Neural progenitor cell (in vitro differentiated cells): ENCODE results near the gene STPG4. TPM values are rescaled to one million over a fixed set of nuclear protein-coding genes. Genes with fewer than 3 reads are reported as not detected.
A peak's percentile ranks its signal among the peaks of the same experiment; 100 is the strongest.

ENCODE experiments used
- DNase-seq: peaks from one replicate; pipeline ENCODE4 v3.0.0-alpha.2; 2016; ENCODE audit warnings: low spot score
- H2AFZ ChIP-seq: fragments of 200-600 bp; sonication (generic); replicated peaks from 2 replicates; pipeline ENCODE4 v1.6.1; 2016; ENCODE audit warnings: antibody characterized with exemption
- H3F3A ChIP-seq: fragments of 200-600 bp; sonication (generic); 2 replicates; pipeline ENCODE4 v1.6.1; 2016; ENCODE audit warnings: antibody characterized with exemption, low read depth
- H3K27ac ChIP-seq: fragments of 200-600 bp; sonication (generic); 2 replicates; pipeline ENCODE4 v1.5.1; 2016; ENCODE audit warnings: mild to moderate bottlenecking
- H3K27me3 ChIP-seq: fragments of 200-600 bp; sonication (generic); 2 replicates; pipeline ENCODE4 v1.6.1; 2016; ENCODE audit warnings: mild to moderate bottlenecking, moderate library complexity
- H3K36me3 ChIP-seq: fragments of 200-600 bp; sonication (generic); 2 replicates; pipeline ENCODE4 v1.5.1; 2016
- H3K4me1 ChIP-seq: fragments of 200-600 bp; sonication (generic); 2 replicates; pipeline ENCODE4 v1.6.1; 2016; ENCODE audit warnings: mixed run types
- H3K4me2 ChIP-seq: fragments of 200-600 bp; sonication (generic); 2 replicates; pipeline ENCODE4 v1.6.1; 2016
- H3K4me3 ChIP-seq: fragments of 200-600 bp; sonication (generic); 2 replicates; pipeline ENCODE4 v1.5.1; 2016
- H3K79me2 ChIP-seq: fragments of 200-600 bp; sonication (generic); 2 replicates; pipeline ENCODE4 v1.6.1; 2016; ENCODE audit warnings: low read depth
- H3K9ac ChIP-seq: fragments of 200-600 bp; sonication (generic); 2 replicates; pipeline ENCODE4 v1.6.1; 2016
- H3K9me3 ChIP-seq: fragments of 200-600 bp; sonication (generic); 2 replicates; pipeline ENCODE4 v1.5.1; 2016; ENCODE audit warnings: low read depth
- H4K20me1 ChIP-seq: fragments of 200-600 bp; sonication (generic); 2 replicates; pipeline ENCODE4 v1.6.1; 2016; ENCODE audit warnings: low read depth
- H3K27ac Mint-ChIP-seq: 3 replicates; pipeline ENCODE4 v1.8.0; 2021; ENCODE audit warnings: mixed read lengths
- H3K27me3 Mint-ChIP-seq: 2 replicates; pipeline ENCODE4 v1.8.0; 2022; ENCODE audit warnings: low read depth, mild to moderate bottlenecking, inconsistent platforms, moderate library complexity, mixed read lengths; ENCODE audit not compliant: insufficient read depth
- H3K36me3 Mint-ChIP-seq: 3 replicates; pipeline ENCODE4 v1.8.0; 2021; ENCODE audit warnings: mixed read lengths
- H3K4me1 Mint-ChIP-seq: 3 replicates; pipeline ENCODE4 v1.8.0; 2021; ENCODE audit warnings: mixed read lengths
- H3K4me3 Mint-ChIP-seq: 3 replicates; pipeline ENCODE4 v1.8.0; 2021; ENCODE audit warnings: mild to moderate bottlenecking, moderate library complexity, mixed read lengths
- H3K9me3 Mint-ChIP-seq: 3 replicates; pipeline ENCODE4 v1.8.0; 2020; ENCODE audit warnings: mixed read lengths
- EZH2 ChIP-seq: fragments of 200-600 bp; sonication (generic); IDR thresholded peaks from 2 replicates; pipeline ENCODE4 v1.6.1; 2017; ENCODE audit warnings: antibody characterized with exemption, mild to moderate bottlenecking, moderate library complexity
- EZH2phosphoT487 ChIP-seq: fragments of 200-600 bp; sonication (generic); IDR thresholded peaks from 2 replicates; pipeline ENCODE4 v1.6.1; 2017; ENCODE audit warnings: antibody characterized with exemption
- total RNA-seq: library from RNA; depleted of rRNA; stranded (reverse); fragments of >200 nt; gene quantifications from 2 replicates; pipeline ENCODE4 v1.2.3, GENCODE V29; 2015; ENCODE audit warnings: low replicate concordance
- TF ChIP-seq, protein P1 (sequence below): fragments of 200-600 bp; sonication (generic); IDR thresholded peaks from 2 replicates; pipeline ENCODE4 v1.5.1; 2017; ENCODE audit warnings: antibody characterized with exemption, mild to moderate bottlenecking

Gene STPG4
- total RNA-seq, 1 donor from 2014 or later: not detected

DNA sequence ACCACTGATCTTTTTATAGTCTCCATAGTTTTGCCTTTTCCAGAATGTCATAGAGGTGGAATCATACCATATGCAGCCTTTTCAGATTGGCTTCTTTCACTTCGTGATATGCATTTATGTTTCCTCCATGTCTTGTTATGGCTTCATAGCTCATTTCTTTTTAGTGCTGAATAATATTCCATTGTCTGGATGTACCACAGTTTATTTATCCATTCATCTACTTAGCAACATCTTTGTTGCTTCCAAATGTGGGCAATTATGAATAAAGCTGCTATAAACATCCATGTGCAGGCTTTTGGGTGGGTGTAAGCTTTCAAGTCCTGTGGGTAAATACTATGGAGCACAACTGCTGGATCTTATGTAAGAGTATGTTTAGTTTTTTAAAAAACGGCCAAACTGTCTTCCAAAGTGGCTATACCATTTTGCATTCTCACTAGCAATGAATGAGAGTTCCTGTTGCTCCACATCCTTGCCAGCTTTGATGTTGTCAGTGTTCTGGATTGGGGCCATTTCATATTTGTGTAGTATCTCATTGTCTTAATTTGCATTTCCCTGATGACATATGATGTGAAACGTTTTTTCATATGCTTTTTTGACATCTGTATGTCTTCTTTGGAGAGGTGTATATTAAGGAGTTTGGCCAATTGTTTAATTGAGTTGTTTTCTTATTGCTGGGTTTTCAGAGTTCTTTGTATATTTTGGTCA is 20.6 kb downstream of the STPG4 start:
- Histone ChIP-seq H3K9me3 (peaks cover 4% of the 10 kb centered on the region), H3K4me3 (no peak overlapping the region), H3K9ac (no peak overlapping the region), H3K36me3 (no peaks in the 10 kb centered on the region), H4K20me1 (no peaks in the 10 kb centered on the region), H3K79me2 (no peaks in the 10 kb centered on the region), H3F3A (no peaks in the 10 kb centered on the region), H3K4me2 (no peak overlapping the region), H2AFZ (no peak overlapping the region), H3K4me1 (no peaks in the 10 kb centered on the region), H3K27me3 (no peaks in the 10 kb centered on the region), H3K27ac (no peak overlapping the region)
- Mint-ChIP-seq H3K9me3 (peaks cover 35% of the 10 kb centered on the region), H3K4me3 (no peak overlapping the region), H3K27ac (no peak overlapping the region), H3K4me1 (peaks cover 2% of the 10 kb centered on the region), H3K36me3 (peaks cover 14% of the 10 kb centered on the region), H3K27me3 (no peaks in the 10 kb centered on the region)
- no peak for DNase-seq
- no peak for TF ChIP-seq EZH2
- TF ChIP-seq, protein P1, sequence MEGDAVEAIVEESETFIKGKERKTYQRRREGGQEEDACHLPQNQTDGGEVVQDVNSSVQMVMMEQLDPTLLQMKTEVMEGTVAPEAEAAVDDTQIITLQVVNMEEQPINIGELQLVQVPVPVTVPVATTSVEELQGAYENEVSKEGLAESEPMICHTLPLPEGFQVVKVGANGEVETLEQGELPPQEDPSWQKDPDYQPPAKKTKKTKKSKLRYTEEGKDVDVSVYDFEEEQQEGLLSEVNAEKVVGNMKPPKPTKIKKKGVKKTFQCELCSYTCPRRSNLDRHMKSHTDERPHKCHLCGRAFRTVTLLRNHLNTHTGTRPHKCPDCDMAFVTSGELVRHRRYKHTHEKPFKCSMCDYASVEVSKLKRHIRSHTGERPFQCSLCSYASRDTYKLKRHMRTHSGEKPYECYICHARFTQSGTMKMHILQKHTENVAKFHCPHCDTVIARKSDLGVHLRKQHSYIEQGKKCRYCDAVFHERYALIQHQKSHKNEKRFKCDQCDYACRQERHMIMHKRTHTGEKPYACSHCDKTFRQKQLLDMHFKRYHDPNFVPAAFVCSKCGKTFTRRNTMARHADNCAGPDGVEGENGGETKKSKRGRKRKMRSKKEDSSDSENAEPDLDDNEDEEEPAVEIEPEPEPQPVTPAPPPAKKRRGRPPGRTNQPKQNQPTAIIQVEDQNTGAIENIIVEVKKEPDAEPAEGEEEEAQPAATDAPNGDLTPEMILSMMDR: no peak
- TF ChIP-seq EZH2phosphoT487: no peak

GRCh38 chr2:47133046-47133445 is 22.1 kb downstream of the STPG4 start:
- Histone ChIP-seq H3K79me2 (no peaks in the 10 kb centered on the region), H3K9ac (no peak overlapping the region), H3K27ac (no peak overlapping the region), H3K4me3 (no peak overlapping the region), H3K27me3 (no peaks in the 10 kb centered on the region), H3K4me1 (peaks cover 6% of the 10 kb centered on the region), H3K9me3 (peaks cover 4% of the 10 kb centered on the region), H2AFZ (no peak overlapping the region), H4K20me1 (no peaks in the 10 kb centered on the region), H3F3A (no peaks in the 10 kb centered on the region), H3K36me3 (no peaks in the 10 kb centered on the region), H3K4me2 (no peak overlapping the region)
- Mint-ChIP-seq H3K27ac (no peak overlapping the region), H3K27me3 (peaks cover 2% of the 10 kb centered on the region), H3K4me3 (no peak overlapping the region), H3K9me3 (peaks cover 33% of the 10 kb centered on the region), H3K4me1 (peaks cover 4% of the 10 kb centered on the region), H3K36me3 (peaks cover 9% of the 10 kb centered on the region)
- TF ChIP-seq EZH2: no peak
- no peak for TF ChIP-seq EZH2phosphoT487
- TF ChIP-seq, protein P1: no peak
- no peak for DNase-seq

- Histone ChIP-seq H3K4me3 (no peak overlapping the region), H3K4me2 (no peak overlapping the region), H3K36me3 (no peaks in the 10 kb centered on the region), H3K4me1 (peaks cover 6% of the 10 kb centered on the region), H3K27ac (no peak overlapping the region), H3F3A (no peaks in the 10 kb centered on the region), H4K20me1 (no peaks in the 10 kb centered on the region), H3K9ac (no peak overlapping the region), H3K79me2 (no peaks in the 10 kb centered on the region), H2AFZ (peak overlapping the region; percentile 22), H3K27me3 (no peaks in the 10 kb centered on the region), H3K9me3 (no peaks in the 10 kb centered on the region)
- DNase-seq: peak; percentile 6
- Mint-ChIP-seq H3K4me1 (peaks cover 4% of the 10 kb centered on the region), H3K36me3 (peaks cover 11% of the 10 kb centered on the region), H3K27ac (peak overlapping the region; percentile 67), H3K4me3 (no peak overlapping the region), H3K9me3 (peaks cover 24% of the 10 kb centered on the region), H3K27me3 (peaks cover 2% of the 10 kb centered on the region)
- TF ChIP-seq EZH2: no peak
- no peak for TF ChIP-seq EZH2phosphoT487
- TF ChIP-seq, protein P1: no peak
Observed at GRCh38 chr2:47129191-47129706, 25.9 kb downstream of the STPG4 start.
